HepG2 (cell line): Measurements from ENCODE around the gene PLEKHB1. TPM values are rescaled to one million over a fixed set of nuclear protein-coding genes. Genes with fewer than 3 reads are reported as not detected.

Experiments
- NAIF1 ChIP-seq: sonication (generic); formaldehyde crosslinking; IDR thresholded peaks from 2 replicates; pipeline ENCODE4 v1.5.0; 2020; ENCODE audit warnings: mild to moderate bottlenecking, missing genetic modification reagents, borderline replicate concordance
- PHF20 ChIP-seq: sonication (generic); formaldehyde crosslinking; IDR thresholded peaks from 2 replicates; pipeline ENCODE4 v1.5.0; 2020; ENCODE audit warnings: mild to moderate bottlenecking, missing genetic modification reagents
- ZNF615 ChIP-seq: sonication (generic); formaldehyde crosslinking; IDR thresholded peaks from 2 replicates; pipeline ENCODE4 v1.5.0; 2020; ENCODE audit warnings: mild to moderate bottlenecking, missing genetic modification reagents, borderline replicate concordance
- polyA plus RNA-seq, 8 experiments: library from polyadenylated mRNA; depleted of rRNA in 3 of 8; stranded (reverse) in 7 of 8; unstranded in 1 of 8; fragments of >200 nt; fragmentation: Illumina TruSeq in 4 of 8; extraction: Trizol in 4 of 8; gene quantifications; 2 replicates each; pipeline versions ENCODE4 v1.2.1 to v1.2.3, GENCODE V29; 2011 to 2016; ENCODE audit warnings: low read depth in 4 of 8, missing spikeins in 1 of 8, mixed read lengths in 1 of 8; ENCODE audit not compliant: insufficient read depth in 1 of 8
- total RNA-seq, 5 experiments: library from RNA; depleted of rRNA; stranded (reverse); fragments of >200 nt; fragmentation: Illumina TruSeq; extraction: Trizol; gene quantifications; 2 replicates each; pipeline ENCODE4 v1.2.3, GENCODE V29; 2016; ENCODE audit warnings: low read depth in 1 of 5
- TF ChIP-seq, protein P1 (sequence below): sonication (generic); formaldehyde crosslinking; IDR thresholded peaks from 2 replicates; pipeline ENCODE4 v1.4.0; 2020; ENCODE audit warnings: missing genetic modification reagents, mild to moderate bottlenecking, borderline replicate concordance
- TF ChIP-seq, protein P2 (sequence below): sonication (generic); formaldehyde crosslinking; IDR thresholded peaks from 2 replicates; pipeline ENCODE4 v1.4.0; 2020; ENCODE audit warnings: missing genetic modification reagents
- TF ChIP-seq, protein P3 (sequence below): sonication (generic); formaldehyde crosslinking; IDR thresholded peaks from 2 replicates; pipeline ENCODE4 v1.5.0; 2020; ENCODE audit warnings: missing genetic modification reagents
- TF ChIP-seq, protein P4 (sequence below): sonication (generic); formaldehyde crosslinking; IDR thresholded peaks from 2 replicates; pipeline ENCODE4 v1.4.0; 2020; ENCODE audit warnings: mild to moderate bottlenecking, missing genetic modification reagents
- TF ChIP-seq, protein P5 (sequence below): sonication (generic); formaldehyde crosslinking; IDR thresholded peaks from 2 replicates; pipeline ENCODE4 v1.5.0; 2020; ENCODE audit warnings: mild to moderate bottlenecking, missing genetic modification reagents
- TF ChIP-seq, protein P6 (sequence below), 2 experiments: sonication (generic) in 1 of 2; formaldehyde crosslinking in 1 of 2; IDR thresholded peaks; 2 replicates each; pipeline versions ENCODE4 v1.4.0 to v1.6.1; 2018 to 2020; ENCODE audit warnings: missing genetic modification reagents in 2 of 2, borderline replicate concordance in 1 of 2, low read depth in 1 of 2, mild to moderate bottlenecking in 1 of 2, missing biosample characterization in 1 of 2
- TF ChIP-seq, protein P7 (sequence below): IDR thresholded peaks from 2 replicates; pipeline ENCODE4 v1.6.1; 2016; ENCODE audit warnings: missing compliant biosample characterization, missing genetic modification reagents, borderline replicate concordance

PLEKHB1 gene
- total and polyA plus RNA-seq, 2 of the 13 experiments (the other 11 are each of a cell fraction or from before 2014, with no cell fraction given): 68.0 to 99.3 TPM

DNA sequence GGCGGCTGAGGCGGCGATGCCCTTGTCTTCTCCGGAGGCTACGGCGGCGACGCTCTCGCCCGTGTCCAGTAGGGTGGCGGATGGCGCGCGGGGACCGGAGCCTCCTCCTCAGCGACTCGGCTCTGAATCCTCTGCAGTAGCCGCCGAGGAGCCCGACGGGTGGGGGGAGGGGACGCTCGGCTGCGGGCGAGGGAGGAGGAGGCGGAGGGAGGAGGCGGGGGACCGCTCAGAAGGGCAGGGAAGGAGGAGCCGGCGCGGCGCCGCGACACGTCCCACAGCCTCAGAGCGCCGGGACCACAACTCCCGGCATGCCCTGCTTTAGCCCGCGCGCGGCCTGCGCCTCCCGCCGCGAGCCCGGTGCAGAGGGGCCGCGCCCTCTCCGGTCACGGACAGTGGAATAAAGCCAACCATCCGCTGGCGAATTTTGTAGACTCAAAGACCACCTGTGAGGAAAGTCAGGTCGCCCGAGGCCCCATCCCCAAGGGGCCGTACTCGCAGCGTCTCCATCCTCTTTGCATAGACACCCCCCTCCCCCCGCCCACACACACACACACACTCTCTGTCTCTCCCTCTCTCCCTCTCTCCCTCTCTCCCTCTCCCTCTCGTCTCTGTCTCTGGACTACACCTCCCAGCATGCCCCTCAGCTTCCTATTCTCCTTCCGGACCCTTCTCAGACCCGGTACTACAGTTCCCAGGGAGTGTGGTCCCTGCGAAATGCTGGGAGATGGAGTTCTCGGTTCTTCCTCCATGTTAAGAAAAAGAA lies 48.2 kb upstream of the PLEKHB1 start, which contains the start of gene FAM168A (continued):
- TF ChIP-seq, protein P1, sequence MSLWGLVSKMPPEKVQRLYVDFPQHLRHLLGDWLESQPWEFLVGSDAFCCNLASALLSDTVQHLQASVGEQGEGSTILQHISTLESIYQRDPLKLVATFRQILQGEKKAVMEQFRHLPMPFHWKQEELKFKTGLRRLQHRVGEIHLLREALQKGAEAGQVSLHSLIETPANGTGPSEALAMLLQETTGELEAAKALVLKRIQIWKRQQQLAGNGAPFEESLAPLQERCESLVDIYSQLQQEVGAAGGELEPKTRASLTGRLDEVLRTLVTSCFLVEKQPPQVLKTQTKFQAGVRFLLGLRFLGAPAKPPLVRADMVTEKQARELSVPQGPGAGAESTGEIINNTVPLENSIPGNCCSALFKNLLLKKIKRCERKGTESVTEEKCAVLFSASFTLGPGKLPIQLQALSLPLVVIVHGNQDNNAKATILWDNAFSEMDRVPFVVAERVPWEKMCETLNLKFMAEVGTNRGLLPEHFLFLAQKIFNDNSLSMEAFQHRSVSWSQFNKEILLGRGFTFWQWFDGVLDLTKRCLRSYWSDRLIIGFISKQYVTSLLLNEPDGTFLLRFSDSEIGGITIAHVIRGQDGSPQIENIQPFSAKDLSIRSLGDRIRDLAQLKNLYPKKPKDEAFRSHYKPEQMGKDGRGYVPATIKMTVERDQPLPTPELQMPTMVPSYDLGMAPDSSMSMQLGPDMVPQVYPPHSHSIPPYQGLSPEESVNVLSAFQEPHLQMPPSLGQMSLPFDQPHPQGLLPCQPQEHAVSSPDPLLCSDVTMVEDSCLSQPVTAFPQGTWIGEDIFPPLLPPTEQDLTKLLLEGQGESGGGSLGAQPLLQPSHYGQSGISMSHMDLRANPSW: 0 out of 2 replicates have a peak, but pooled peaks have one; percentile 17
- TF ChIP-seq NAIF1 (CRISPR knock-in tag) (peak; percentile 81; the same call in 1 of the 2 replicates), ZNF615 (CRISPR knock-in tag) (peak; percentile 76; the same call in 1 of the 2 replicates), PHF20 (CRISPR knock-in tag) (peak; percentile 67; the same call in 1 of the 2 replicates)
- TF ChIP-seq, protein P2, sequence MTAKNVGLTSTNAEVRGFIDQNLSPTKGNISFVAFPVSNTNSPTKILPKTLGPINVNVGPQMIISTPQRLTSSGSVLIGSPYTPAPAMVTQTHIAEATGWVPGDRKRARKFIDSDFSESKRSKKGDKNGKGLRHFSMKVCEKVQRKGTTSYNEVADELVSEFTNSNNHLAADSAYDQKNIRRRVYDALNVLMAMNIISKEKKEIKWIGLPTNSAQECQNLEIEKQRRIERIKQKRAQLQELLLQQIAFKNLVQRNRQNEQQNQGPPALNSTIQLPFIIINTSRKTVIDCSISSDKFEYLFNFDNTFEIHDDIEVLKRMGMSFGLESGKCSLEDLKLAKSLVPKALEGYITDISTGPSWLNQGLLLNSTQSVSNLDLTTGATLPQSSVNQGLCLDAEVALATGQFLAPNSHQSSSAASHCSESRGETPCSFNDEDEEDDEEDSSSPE (CRISPR knock-in tag): peak; percentile 88
- TF ChIP-seq, protein P3, sequence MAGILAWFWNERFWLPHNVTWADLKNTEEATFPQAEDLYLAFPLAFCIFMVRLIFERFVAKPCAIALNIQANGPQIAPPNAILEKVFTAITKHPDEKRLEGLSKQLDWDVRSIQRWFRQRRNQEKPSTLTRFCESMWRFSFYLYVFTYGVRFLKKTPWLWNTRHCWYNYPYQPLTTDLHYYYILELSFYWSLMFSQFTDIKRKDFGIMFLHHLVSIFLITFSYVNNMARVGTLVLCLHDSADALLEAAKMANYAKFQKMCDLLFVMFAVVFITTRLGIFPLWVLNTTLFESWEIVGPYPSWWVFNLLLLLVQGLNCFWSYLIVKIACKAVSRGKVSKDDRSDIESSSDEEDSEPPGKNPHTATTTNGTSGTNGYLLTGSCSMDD (CRISPR knock-in tag): no peak
- TF ChIP-seq, protein P4, sequence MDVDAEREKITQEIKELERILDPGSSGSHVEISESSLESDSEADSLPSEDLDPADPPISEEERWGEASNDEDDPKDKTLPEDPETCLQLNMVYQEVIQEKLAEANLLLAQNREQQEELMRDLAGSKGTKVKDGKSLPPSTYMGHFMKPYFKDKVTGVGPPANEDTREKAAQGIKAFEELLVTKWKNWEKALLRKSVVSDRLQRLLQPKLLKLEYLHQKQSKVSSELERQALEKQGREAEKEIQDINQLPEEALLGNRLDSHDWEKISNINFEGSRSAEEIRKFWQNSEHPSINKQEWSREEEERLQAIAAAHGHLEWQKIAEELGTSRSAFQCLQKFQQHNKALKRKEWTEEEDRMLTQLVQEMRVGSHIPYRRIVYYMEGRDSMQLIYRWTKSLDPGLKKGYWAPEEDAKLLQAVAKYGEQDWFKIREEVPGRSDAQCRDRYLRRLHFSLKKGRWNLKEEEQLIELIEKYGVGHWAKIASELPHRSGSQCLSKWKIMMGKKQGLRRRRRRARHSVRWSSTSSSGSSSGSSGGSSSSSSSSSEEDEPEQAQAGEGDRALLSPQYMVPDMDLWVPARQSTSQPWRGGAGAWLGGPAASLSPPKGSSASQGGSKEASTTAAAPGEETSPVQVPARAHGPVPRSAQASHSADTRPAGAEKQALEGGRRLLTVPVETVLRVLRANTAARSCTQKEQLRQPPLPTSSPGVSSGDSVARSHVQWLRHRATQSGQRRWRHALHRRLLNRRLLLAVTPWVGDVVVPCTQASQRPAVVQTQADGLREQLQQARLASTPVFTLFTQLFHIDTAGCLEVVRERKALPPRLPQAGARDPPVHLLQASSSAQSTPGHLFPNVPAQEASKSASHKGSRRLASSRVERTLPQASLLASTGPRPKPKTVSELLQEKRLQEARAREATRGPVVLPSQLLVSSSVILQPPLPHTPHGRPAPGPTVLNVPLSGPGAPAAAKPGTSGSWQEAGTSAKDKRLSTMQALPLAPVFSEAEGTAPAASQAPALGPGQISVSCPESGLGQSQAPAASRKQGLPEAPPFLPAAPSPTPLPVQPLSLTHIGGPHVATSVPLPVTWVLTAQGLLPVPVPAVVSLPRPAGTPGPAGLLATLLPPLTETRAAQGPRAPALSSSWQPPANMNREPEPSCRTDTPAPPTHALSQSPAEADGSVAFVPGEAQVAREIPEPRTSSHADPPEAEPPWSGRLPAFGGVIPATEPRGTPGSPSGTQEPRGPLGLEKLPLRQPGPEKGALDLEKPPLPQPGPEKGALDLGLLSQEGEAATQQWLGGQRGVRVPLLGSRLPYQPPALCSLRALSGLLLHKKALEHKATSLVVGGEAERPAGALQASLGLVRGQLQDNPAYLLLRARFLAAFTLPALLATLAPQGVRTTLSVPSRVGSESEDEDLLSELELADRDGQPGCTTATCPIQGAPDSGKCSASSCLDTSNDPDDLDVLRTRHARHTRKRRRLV: peak; percentile 94
- TF ChIP-seq, protein P5, sequence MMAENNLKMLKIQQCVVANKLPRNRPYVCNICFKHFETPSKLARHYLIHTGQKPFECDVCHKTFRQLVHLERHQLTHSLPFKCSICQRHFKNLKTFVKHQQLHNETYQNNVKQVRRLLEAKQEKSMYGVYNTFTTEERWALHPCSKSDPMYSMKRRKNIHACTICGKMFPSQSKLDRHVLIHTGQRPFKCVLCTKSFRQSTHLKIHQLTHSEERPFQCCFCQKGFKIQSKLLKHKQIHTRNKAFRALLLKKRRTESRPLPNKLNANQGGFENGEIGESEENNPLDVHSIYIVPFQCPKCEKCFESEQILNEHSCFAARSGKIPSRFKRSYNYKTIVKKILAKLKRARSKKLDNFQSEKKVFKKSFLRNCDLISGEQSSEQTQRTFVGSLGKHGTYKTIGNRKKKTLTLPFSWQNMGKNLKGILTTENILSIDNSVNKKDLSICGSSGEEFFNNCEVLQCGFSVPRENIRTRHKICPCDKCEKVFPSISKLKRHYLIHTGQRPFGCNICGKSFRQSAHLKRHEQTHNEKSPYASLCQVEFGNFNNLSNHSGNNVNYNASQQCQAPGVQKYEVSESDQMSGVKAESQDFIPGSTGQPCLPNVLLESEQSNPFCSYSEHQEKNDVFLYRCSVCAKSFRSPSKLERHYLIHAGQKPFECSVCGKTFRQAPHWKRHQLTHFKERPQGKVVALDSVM: 0 out of 2 replicates have a peak, but pooled peaks have one; percentile 44
- TF ChIP-seq, protein P6, sequence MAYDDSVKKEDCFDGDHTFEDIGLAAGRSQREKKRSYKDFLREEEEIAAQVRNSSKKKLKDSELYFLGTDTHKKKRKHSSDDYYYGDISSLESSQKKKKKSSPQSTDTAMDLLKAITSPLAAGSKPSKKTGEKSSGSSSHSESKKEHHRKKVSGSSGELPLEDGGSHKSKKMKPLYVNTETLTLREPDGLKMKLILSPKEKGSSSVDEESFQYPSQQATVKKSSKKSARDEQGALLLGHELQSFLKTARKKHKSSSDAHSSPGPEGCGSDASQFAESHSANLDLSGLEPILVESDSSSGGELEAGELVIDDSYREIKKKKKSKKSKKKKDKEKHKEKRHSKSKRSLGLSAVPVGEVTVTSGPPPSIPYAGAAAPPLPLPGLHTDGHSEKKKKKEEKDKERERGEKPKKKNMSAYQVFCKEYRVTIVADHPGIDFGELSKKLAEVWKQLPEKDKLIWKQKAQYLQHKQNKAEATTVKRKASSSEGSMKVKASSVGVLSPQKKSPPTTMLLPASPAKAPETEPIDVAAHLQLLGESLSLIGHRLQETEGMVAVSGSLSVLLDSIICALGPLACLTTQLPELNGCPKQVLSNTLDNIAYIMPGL (CRISPR knock-in tag; IDR thresholded peaks at IDR 0.05; ENCODE audit: borderline replicate concordance in 1 of 2, low read depth in 1 of 2): peak; percentile 53 to 59; a peak in 3 of 4 replicates
- TF ChIP-seq, protein P7, sequence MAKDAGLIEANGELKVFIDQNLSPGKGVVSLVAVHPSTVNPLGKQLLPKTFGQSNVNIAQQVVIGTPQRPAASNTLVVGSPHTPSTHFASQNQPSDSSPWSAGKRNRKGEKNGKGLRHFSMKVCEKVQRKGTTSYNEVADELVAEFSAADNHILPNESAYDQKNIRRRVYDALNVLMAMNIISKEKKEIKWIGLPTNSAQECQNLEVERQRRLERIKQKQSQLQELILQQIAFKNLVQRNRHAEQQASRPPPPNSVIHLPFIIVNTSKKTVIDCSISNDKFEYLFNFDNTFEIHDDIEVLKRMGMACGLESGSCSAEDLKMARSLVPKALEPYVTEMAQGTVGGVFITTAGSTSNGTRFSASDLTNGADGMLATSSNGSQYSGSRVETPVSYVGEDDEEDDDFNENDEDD (CRISPR knock-in tag): peak; percentile 78; the same call in 1 of the 2 replicates
